GM18909 (cell line): Measurements from ENCODE around the gene DAND5.
"Not testable (repeated sequence)": the region's sequence is repeated elsewhere in the genome, so short reads cannot be mapped to it uniquely, and the experiment has no call there.

ENCODE experiments used
- ATAC-seq: cut with Tn5 transposase; IDR thresholded peaks from one replicate; pipeline ENCODE4 v1.9.1; 2021; ENCODE audit warnings: mild to moderate bottlenecking; ENCODE audit not compliant: unreplicated experiment, poor library complexity

Gene DAND5

DNA sequence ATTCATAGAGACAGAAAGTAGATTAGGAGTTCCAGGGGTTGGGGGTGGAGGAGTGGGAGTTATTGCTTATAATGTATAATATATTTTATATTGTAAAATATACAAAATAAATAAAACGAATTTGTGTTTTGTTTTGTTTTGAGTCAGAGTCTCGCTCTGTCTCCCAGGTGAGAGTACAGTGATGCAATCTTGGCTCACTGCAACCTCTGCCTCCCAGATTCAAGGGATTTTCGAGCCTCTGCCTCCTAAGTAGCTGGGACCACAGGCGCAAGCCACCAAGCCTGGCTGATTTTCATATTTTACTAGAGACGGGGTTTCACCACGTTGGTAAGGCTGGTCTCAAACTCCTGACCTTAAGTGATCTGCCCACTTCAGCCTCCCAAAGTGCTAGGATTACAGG lies 9.9 kb upstream of the DAND5 start:
- no peak for ATAC-seq

DNA sequence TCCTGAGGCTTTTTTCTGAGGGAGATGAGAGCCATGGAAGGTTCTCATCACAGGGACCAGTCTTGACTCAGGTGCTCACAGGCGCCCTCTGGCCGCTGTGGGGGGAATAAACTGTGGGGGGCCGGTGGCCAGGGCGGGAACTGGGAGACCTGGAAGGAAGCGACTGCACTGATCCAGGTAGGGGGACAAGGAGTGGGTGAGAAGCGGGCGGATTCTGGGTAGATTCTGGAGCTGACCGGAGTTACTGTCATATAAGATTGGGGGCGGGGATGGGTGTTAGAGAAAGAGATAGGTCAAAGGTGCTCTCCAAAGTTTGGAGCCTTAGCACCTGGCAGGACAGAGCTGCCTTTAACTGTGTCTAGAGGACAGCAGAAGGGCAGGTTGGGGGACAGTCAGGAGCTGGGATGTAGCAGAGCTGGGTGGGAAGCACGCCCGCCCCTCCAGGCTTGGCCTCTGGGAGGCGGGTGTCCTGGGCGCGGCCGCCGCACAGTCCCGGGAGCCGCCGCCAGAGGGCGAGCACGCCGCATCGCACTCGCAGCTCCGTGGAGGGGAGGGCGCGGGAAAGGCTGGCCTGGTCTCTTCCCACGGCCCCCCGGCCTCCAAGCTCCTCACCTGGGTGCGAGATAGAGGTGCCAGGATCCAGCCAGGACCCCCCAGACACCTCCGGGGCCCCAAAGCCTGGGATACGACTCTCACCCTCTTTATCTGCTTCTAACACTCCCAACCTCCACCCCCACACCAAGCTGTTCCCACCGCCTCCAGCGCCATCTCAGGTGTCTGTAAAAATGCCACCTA lies 4.2 kb upstream of the DAND5 start:
- peak; percentile 72 for ATAC-seq

DNA sequence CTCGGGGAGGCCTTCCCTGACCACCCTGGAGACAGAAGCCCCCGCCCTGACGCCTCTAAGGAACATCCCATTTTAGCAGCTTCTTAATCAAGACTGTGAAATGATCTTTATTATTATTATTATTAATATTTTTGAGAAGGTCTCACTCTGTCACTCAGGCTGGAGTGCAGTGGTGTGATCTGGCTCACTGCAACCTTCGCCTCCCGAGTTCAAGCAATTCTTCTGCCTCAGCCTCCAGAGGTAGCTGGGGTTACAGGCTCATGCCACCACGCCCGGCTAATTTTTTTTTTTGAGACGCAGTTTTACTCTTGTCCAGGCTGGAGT lies 3.6 kb upstream of the DAND5 start:
- ATAC-seq: no peak

DNA sequence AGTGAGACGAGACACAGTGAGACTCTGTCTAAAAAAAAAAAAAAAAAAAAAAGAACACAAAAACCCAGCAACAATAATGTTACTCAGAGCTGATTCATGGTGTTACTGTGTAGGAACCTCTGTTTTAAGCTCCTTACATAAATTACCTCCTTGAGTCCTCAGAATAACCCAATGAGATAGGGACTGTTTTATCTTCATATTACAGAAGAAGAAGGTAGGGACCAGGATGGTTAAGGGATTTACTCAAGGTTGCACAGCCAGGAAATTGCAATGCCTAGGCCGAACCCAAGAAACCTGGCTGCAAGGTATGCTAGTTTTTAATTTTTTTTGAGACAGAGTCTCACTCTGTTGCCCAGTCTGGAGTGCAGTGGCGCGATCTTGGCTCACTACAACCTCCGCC lies 1.5 kb upstream of the DAND5 start:
- ATAC-seq: no peak

DNA sequence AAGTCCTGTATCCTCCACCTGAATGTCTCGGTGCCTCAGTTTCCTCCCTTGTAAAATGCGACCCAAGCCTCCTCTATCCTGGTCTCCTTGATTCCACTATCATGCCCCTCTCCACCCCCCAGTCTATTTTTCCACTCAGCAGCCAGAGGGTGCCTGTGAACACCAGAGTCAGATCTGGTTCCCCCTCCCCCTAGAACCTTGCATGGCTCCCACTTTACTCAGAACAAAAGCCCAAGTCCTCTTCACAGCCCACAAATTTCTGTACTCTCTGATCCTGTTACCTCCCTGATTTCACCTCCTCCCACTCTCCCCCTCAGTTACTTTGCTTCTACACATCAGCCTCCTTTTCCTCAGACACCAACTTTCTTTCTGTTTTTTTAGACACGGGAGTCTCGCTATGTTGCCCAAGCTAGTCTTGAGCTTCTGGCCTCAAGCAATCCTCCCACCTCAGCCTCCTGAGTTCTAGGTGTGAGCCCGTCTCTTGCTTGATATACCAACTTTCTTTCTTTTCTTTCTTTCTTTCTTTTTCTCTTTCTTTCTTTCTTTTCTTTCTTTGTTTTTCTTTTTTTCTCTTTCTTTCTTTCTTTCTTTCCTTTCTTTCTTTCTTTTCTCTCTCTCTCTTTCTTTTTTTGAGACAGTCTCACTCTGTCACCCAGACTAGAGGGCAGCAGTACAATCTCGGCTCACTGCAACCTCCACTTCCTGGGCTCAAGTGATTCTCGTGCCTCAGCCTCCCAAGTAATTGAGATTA lies 869 bp downstream of the DAND5 start:
- no peak for ATAC-seq

DNA sequence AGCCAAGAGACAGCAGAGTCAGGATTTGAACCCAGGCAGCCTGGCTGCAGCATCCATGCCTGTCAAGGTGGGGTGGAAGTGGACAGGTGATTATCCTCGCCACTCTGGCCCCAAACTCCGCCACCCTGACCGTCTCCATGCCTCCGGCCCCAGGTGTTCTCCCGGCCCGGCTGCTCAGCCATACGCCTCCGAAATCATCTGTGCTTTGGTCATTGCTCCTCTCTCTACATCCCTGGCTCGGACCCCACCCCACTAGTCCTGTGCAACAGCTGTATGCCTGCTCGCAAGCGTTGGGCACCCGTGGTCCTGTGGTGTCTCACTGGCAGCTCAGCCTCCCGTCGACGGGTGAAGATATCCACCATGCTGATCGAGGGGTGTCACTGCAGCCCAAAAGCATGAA lies 3.9 kb downstream of the DAND5 start:
- ATAC-seq: no peak

DNA sequence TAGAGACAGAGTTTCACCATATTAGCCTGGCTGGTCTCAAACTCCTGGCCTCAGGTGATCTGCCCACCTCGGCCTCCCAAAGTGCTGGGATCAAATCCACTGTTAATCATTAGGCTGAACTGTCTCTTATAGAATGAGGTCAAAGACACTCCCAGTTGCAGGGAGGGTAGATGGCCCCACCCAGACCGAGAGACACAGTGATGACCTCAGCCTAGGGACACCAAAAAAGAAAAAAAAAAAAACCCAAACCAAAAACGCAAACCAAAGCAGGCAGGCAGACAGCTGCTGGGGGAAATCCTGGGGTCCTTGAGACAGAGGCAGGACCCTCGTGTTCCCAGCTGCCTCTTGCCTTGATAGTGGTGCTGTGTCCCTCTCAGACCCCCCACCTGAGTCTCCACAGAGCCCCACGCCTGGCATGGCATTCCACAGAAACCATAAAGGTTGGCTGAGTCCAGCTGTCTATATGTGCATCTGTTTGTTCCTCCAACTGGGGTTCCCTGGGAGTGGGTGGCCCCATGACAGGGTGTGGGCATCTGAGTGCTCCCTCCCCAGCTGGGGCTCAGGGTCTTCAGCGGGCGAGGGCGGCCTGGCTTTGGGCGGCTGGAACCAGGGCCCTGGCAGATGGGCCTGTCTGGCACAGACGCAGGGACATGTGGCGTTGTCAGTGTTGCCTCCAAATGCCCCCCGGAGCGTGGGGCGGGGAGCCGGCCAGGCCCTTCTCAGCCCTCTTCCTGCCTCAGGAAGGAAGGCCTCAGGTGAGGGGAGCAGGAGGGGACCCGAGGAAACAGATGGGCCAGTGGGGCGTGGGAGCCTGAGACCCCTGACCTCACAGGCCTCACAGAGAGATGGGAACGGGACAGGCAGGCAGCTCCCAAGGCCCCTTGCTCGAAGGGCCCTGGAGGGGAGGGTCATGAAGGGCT lies 5.2 kb downstream of the DAND5 start:
- ATAC-seq: no peak

DNA sequence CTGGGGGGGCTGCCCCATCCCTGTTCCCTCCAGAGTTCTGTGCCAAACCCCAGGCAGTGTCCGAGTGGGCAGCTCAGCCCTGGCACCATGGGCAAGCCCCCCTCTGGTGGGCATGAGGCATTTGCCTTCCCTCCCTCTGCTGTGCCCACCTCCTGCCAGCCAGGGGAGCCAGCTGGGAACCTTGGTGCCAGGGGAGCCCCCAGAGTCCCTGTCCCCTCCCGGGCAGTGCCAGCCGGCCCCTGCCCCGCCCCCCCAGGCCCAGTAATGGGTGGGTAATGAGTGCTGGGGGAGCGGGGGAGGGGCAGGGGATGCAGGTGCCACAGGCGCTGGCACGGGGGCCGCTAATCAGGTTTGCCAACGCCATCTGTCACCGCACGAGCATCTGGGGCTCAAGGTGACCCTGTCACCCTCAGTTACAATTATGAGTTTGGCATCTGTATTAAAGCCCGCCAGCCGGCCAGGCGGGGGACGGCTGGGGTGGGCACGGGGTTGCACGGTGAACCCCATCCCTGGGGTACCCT lies 5.9 kb downstream of the DAND5 start:
- ATAC-seq: no peak

DNA sequence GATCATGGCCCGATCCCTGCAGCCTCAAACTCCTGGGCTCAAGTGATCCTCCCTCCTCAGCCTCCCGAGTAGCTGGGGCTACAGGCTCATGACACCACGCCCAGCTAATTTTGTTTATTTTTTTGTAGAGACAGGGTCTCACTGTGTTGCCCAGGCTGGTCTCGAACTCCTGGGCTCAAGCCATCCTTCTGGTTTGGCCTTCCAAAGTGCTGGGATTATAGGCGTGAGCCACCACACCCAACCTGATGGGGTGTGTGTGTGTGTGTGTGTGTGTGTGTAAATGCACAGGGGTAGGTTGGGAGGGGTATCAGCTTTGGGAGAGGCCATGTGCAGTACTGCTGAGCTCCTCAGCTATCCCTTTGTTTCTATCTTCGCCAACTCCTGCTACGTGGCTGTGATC lies 6.7 kb downstream of the DAND5 start:
- ATAC-seq: not testable (repeated sequence)

DNA sequence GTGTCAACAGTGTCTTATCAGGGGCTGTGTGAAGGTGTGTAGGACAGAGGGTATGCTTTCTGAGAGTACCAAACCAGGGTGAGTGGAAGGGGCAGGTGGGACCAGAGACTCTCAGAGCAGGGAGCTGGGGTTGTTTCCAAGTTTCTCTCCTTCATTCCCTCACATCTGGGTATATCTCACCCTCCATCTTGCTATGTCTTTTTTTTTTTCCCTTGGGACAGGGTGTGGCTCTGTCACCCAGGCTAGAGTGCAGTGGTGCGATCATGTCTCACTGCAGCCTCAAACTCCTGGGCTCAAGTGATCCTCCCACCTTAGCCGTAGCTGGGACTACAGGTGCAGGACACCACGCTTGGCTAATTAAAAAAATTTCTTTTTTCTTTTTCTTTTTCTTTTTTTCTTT lies 10.6 kb downstream of the DAND5 start:
- ATAC-seq: no peak

DNA sequence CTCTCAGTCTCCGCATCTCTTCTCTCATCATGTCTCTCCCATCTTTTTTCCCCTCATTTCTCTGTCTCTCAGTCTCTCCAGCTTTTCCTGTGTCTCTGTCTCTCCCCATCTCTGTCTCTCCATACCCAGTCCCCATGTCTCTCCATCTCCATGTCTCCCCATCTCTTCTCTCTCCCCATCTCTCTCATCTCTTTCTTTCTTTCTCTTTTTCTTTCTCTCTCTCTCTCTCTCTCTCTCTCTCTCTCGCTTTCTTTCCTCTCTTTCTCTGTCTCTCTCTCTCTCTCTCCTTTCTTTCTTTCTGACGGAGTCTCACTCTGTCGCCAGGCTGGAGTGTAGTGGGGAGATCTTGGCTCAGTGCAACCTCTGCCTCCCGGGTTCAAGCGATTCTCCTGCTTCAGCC lies 13.3 kb downstream of the DAND5 start:
- ATAC-seq: no peak

DNA sequence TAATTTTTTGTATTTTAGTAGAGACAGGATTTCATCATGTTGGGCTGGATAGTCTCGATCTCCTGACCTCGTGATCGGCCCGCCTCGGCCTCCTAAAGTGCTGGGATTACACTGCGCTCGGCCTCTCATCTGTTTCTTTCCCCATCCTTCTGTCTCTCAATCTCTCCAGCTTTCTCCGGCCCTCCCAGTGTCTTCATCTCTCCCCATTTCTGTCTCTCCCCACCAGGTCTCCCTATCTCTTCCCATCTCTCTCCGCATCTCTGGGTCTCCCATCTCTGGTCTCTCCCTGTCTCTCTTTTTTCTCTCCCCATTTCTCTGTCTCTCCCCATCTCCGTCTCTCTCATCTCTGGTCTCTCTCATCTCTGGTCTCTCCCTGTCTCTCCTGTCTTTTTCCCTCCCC lies 13.7 kb downstream of the DAND5 start:
- no peak for ATAC-seq

DNA sequence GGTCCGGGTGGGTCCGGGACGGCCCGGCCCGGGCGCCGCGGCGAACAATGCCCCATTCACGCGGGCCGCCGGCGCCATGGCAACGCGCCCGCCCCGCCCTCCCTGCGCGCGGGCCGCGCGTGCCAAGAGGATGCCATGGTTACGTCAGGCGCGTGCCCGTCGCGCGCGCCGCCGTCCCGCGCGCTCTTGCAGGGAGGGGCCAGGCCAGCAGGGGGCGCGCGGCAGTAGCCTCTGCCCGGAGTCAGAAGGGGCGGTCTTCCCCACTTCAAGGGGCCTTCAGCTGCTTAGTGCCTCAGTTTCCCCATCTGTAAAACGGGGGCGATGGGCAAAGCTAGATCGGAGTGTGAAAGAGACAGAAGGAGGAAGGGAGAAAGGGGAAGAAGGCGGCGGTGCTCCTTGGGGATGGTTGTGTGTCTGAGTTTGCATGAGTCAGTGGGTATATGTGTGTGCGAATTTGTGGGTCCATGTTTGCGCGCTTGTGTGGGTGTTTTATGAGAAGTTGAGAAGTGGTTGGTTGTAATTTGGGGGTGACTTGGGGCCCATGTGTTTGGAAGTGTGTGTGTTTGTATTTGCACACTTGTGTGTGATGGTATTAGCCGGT lies 14.3 kb downstream of the DAND5 start:
- ATAC-seq: no peak

DNA sequence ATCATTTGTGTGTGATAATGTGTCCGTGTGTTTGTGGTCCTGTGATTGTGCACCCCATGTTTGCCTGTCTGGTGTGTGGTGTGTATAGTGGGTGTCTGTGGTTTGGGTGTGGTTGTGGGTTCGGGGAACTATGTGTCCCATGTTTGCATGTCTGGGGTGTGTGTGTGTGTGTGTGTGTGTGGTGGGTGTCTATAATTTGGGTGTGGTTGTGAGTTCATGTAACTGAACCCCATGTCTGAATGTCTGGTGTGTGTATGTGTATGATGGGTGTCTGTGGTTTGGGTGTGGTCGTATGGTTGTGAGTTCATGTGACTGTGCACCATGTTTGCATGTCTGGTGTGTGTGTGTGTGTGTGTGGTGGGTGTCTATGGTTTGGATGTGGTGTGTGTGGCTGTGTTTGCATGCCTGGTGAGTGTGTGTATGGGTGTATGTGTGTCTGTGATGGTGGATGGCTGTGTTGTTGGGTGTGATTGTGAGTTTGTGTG lies 14.8 kb downstream of the DAND5 start:
- ATAC-seq: no peak

DNA sequence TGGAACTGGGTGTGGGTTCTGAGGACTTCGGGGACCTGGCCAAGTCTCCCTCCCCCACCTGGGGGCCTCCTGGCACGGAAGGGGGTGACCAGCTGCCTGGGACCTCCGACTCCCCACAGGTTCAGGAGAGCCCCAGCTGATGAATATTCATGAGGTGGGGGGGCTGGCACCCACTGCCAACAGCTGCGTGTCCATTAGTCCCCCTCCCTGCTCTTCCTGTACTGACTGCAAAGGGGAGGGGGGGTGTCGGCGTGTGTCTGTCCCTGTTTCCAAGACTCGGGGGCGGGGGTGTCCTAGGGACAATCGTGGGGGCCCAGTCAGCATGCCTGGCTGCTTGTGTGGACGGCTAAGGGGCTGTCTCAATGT lies 15.3 kb downstream of the DAND5 start:
- ATAC-seq: no peak

DNA sequence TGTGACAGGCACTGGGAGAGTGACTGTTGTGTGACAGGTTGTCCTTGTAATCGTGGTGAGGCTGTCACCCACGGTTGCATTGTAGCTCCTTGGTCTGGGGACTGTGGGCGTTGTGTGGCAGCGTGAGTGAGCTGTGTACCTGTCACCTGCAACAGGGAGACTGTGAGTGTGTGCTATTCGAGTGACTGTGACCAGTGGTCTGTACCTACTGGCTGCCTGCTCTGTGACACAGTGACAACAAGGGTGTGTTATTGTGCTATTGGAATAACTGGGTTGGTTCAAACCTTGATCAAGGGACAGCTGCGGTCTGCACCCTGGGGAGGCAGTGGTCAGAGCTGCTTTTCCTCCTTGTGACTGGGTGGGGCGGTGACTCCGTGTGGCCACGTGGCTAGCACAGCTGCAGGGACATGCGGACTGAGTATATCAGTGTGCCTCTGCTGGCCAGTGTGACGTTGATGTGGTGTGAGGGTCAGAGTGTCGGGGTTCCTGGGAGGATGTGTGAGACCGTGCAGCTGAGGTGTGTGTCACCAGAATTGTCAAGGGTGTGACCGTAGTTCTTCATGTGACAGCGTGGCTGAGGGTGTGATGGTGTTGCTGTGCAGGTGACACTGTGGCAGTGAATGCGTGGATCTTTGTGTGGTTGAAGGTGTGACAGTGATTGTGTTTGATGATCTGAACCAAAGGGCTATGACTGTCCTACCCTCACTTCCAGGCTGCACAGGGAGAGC lies 15.8 kb downstream of the DAND5 start:
- ATAC-seq: no peak

DNA sequence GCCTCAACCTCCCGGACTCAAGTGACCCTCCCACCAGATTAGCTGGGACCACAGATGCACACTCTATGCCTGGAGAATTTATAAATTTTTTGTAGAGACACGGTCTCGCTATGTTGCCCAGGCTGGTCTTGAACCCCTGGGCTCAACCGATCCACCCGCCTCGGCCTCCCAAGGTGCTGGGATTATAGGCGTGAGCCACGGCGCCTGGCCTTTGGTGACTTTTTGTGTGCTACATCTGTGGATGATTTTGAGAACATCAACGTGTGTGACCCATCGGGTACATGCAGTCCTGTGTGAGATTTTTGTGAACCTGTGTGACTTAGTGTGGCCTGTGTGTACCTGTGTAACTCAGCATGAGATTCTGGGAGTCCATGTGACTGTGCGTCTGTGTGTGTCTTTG lies 17.4 kb downstream of the DAND5 start:
- ATAC-seq: no peak

DNA sequence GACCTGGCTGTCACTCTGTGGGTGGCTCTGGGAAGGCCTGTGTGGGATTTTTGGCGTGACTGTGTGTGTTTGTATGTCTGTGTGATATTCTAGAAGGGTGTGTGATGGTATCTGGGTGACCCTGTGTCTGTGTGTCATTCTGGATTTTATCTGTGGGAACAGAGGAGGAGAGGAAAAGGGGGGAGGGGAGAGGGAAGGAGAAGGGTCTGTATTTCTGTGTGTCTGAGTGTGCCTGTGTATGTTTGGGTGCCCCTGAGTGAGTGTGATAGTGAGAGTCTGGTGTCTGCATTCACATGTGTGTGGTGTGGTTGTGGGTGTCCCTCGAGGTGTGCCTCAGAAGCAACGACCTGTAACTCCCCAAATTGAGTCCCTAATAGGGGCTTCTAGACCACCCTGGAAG lies 17.8 kb downstream of the DAND5 start:
- ATAC-seq: no peak

DNA sequence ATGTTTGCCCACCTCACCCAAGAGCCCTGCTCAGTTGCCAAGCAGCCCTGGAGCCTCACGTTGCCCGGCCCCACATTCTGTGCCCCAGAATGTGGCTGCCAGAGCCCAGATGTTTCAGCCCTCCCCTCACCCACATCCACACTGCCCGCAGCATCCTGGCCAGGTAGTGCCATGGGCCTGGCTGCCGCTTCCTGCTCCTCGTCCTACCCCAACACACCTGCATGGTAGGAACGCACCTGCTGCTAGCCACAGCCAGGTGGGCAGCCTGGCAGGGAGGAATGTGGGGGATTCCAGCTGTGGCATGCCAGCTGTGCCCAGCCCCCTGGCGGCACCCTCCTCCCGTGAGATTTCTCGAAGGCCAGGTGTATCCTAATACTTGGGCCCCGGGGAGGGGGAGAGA lies 18.4 kb downstream of the DAND5 start:
- no peak for ATAC-seq

DNA sequence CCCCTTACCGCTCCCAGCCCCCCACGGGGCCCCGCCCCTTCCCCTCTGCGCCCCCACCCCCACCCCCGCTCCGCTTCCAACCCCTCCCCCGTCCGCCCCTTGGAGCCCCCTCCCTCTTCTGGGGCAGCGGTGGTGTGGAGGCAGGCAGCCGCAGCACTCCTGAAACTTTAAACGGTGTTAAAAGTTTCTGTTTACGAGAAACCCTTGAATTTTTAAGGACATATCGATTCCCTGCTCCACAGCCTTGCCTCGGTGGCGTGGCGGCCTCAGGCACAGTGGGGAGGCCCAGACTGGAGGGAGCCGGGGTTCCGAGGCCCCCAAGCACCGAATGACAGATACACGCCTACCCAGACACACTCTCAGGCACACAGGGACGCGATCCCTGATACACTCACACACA lies 21.1 kb downstream of the DAND5 start:
- no peak for ATAC-seq
